HG02852 (cell line): ENCODE data around the gene LSM7.
"Not testable (repeated sequence)": the region's sequence is repeated elsewhere in the genome, so short reads cannot be mapped to it uniquely, and the experiment has no call there.

Source experiments
- ATAC-seq: cut with Tn5 transposase; IDR thresholded peaks from one replicate; pipeline ENCODE4 v1.9.1; 2021; ENCODE audit warnings: mild to moderate bottlenecking, moderate library complexity; ENCODE audit not compliant: unreplicated experiment

LSM7 gene

GRCh38 chr19:2281265-2282061 is 46.9 kb downstream of the LSM7 start:
- ATAC-seq, result not testable (repeated sequence)

- no peak for ATAC-seq
Observed at GRCh38 chr19:2280633-2281264, 47.6 kb downstream of the LSM7 start.

- no peak for ATAC-seq
Observed at GRCh38 chr19:2278459-2279158, 49.8 kb downstream of the LSM7 start.

- no peak for ATAC-seq
Observed at GRCh38 chr19:2277138-2277537, 51.2 kb downstream of the LSM7 start.

- ATAC-seq, result no peak
Observed at GRCh38 chr19:2276429-2276986, 51.9 kb downstream of the LSM7 start.

GRCh38 chr19:2275588-2276428 is 52.6 kb downstream of the LSM7 start:
- ATAC-seq, result no peak

GRCh38 chr19:2274931-2275535 is 53.4 kb downstream of the LSM7 start:
- no peak for ATAC-seq

GRCh38 chr19:2274185-2274711 is 54.1 kb downstream of the LSM7 start:
- ATAC-seq, result no peak

GRCh38 chr19:2273356-2274184 is 54.8 kb downstream of the LSM7 start:
- no peak for ATAC-seq
